ENCODE results near the gene RILPL2.
A peak's percentile ranks its signal among the peaks of the same experiment; 100 is the strongest.
"Not testable (repeated sequence)": the region's sequence is repeated elsewhere in the genome, so short reads cannot be mapped to it uniquely, and the experiment has no call there.

Gene RILPL2, protein sequence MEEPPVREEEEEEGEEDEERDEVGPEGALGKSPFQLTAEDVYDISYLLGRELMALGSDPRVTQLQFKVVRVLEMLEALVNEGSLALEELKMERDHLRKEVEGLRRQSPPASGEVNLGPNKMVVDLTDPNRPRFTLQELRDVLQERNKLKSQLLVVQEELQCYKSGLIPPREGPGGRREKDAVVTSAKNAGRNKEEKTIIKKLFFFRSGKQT

GRCh38 chr12:123436017-123436964, at the start of gene RILPL2:
RILPL2 (minus strand) TSS chr12:123436684; CDS start chr12:123436420, 264 bp downstream.
- no peak for DNase-seq

DNA sequence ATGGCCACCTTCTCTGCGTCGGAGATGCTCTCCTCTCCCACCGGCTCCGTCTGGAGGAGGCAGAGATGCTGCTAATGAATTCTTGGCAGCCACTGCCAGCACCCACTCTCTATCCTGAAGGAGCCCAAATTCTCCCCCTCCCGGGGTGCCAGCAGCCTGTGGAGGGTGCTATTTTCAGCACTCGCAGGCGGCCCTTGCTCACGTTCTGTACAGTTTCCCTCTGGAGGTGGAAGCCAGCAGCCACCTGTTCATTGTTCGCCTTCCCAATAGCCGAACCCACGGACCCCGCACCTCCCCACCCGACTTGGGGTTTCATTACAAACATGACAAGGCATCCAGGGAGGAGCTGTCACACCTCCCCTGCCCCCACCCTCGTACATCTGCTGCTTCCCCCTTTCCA, 49.3 kb upstream of the RILPL2 start:
- DNase-seq, result no peak

DNA sequence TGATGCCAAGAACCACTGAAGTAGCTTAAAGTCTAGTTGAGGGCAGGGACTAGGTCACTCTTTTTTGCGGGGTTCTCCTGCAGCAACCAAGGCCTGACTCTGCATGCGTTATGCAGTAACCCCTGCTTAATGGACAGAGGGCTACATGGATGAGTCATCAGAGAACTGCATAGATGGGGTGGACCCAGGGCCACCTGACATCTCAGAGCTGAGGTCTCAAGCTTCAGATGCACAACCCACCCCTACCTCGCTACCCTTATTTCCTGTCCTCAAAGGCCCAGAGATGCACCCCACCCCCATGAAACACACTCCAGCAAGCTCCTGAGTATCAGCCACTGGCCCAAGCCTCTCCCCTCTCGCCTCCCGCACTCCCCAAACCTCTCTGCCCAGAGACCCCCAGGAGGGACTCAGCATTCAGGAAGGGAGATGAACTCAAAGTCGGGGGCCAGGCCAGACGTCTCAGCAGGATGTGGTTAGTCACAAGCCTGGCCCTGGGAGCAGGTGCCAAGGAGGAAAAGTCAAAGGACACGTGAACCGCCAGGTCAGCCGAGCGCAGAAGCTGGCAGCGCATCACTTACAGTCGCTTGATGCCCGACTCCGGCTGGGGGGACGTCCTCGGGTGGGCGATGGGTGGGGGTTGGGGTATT, 47.2 kb upstream of the RILPL2 start:
- no peak for DNase-seq

GRCh38 chr12:123482876-123483275, 46.4 kb upstream of the RILPL2 start:
- DNase-seq, result no peak

DNA sequence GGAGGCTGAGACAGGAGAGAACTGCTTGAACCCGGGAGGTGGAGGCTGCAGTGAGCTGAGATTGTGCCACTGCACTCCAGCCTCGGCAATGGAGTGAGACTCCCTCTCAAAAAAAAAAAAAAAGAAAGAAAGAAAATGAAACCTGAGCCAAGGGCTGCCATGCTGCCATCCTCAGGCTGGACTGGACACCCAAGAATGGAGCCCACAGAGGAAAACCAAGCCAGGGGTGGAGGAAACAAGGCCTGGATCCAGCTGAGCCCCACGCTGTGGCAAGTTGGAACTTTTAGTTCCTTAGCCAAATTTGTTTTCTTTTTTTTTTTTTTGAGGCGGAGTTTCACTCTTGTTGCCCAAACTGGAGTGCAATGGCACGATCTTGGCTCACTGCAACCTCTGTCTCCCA, 44.8 kb upstream of the RILPL2 start:
- not testable (repeated sequence) for DNase-seq

GRCh38 chr12:123479442-123480180, 43.1 kb upstream of the RILPL2 start:
- DNase-seq, result no peak

DNA sequence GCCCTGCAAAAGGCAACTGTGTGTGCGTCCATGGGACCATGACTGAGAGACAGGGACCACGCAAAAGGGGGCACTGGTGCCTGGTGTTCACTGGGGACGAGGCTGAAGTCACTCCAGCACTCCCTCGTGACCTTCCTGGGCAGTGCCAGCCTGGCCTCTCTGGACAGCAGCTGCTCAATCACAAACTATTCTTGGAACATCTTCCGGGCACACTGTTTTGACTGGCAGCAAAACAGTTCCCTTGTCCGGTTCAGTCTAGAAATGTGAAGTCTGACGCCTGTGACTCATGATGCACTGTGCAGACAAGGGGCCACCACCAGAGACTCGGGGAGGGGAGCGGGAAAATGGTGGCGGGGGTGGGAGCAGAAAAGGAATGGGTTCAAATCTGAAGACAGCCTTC, 42.3 kb upstream of the RILPL2 start:
- DNase-seq, result no peak

DNA sequence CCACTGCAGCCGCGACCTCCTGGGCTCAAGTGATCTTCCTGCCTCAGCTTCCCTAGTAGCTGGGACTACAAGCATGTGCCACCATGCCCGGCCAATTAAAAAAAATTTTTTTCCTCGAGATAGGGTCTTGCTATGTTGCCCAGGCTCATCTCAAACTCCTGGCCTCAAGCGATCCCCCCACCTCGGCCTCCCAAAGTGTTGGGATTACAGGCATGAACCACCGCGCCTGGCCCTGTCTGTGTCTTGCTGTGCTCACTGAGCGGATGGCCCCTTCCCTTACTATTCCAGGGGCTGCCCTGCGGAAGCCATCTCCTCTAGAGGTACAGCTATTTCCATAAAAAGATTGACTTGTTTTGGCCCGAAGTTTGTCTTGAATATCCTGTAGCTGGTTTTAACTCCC, 41.6 kb upstream of the RILPL2 start:
- no peak for DNase-seq

- DNase-seq, result no peak
Measured at GRCh38 chr12:123475246-123475703, 38.8 kb upstream of the RILPL2 start.

- DNase-seq, result no peak
Measured at GRCh38 chr12:123474485-123475245, 38.2 kb upstream of the RILPL2 start.

DNA sequence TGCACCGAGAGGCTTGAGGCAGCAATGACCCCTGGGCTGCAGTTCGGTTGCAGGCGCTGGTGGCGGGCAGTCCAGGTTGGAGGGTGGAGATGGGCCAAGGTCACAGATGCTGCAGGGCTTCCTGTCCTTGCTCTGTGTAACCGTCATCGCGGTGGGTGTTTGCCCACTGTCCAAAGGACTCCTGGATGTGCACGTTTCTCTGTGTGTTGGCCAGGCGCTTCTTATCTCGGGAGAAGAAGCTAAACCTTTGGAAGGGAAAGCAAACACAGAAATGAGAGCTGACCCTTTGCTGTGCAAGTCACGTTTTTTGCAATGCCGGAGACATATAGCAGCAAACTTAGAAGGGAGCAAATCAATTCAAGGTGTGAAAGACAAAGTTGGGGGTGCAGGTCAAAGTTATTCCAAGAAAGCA, 36.0 kb upstream of the RILPL2 start:
- no peak for DNase-seq

DNA sequence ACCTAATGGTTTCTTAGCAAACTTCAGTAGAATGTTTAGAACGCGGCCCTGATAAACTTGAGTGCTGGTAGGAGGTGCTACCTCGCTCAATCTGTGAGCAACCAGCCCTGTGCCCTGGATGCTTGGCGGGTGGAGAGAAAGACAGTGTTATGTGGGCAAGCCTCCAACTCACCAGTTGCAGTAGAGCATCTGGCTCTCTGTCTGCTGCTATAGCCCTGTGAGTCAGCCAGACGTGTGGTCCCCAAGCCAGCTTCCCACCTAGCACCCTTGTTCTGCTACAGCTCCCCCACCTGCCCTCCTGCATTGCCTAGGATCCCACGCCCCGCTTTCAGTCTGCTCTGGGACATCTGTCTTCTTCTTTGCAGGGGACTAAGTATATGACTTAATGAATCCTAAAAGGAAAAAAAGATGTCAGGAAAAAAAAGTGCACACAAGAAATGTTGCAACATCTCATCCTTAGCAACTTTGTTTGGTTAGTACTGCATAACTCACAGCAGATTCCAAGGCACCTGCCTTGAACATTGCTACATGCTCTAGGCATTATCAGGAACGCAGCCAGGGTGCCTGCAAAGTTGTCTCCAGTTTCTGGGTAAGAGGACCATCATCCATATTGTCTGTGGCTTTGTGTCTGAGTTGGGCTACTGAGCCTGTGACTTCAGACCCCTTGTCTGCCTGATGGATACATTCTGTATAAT, 35.0 kb upstream of the RILPL2 start:
- DNase-seq, result no peak

- DNase-seq, result no peak
Measured at GRCh38 chr12:123469978-123470377, 33.5 kb upstream of the RILPL2 start.

DNA sequence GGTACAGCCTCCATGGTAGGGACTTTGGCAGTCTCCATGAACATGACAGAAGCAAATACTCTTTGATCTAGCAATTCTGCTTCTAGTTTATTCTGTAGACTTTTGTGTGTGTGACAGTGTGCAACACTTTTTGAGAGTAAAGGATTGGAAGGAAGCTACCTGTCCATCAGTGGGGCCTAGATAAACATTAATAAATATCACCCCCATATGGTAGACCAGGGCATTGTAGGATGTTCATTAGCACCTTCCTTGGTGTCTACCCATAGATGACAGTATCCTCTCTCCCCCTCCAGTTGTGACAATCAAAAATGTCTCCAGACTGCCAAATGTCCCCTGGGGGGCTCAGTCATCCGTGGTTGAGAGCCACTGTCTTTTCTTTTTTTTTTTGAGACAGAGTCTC, 32.3 kb upstream of the RILPL2 start:
- DNase-seq, result no peak

- DNase-seq, result no peak
Measured at GRCh38 chr12:123465084-123465483, 28.6 kb upstream of the RILPL2 start.

GRCh38 chr12:123463174-123463573, 26.7 kb upstream of the RILPL2 start:
- DNase-seq, result not testable (repeated sequence)

DNA sequence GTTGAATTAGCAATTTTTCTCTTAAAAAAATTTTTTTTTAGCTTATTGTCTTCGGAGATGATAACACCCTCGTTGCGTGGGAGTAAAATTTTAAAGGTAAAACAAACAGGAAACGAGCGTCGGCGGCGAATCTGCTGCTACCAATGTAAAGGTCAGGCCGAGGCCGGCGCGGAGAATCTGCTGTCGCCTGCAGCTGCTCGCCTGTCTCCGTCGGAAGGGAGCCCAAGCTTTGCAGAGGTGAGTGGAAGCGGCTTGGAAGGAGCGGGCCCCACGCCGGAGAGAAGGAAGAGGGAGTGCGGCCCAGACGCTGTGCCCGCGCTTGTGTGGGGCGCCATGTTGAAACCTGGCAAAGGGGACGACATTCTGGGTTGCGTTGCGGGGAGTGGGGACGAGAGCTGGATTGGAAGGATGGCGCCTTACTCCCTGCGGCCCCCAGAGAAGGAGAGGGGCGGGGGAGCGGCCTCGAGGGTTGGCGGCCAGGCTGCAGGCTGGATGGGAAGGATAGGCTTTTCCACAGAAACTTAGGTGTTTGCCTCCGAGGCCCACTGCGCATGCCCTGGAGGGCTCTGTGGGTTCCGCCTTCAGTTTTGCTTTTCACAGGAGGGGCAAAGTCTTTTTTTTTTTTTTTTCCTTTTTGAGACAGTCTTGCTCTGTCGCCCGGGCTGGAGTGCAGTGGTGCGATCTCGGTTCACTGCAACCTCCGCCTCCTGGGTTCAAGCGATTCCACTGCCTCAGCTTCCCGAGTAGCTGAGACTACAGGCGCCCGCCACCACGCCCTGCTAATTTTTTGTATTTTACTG, 21.7 kb upstream of the RILPL2 start, which contains the start of gene SNRNP35:
SNRNP35 (plus strand) TSS at position 160 of the 800 bp plus-strand sequence. CDS start 7,402 bp downstream, outside the sequence.
- peak; percentile 52 for DNase-seq

DNA sequence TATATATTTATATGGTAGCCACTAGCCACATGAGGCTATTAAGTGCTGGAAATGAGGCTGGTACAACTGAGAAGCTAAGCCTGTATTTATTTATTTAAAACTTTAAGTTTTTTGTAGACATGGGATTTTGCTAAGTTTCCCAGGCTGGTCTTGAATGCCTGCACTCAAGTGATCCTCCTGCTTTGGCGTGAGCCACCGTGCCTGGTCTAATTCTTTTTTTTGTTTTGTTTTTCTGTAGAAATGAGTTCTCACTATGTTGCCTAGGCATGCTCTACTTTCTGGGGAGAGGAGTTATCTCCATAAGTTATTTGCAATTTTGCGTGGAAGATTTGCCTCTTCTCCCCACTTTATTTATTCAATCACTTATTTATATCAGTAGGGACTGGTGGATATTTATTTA, 16.7 kb upstream of the RILPL2 start:
- no peak for DNase-seq

GRCh38 chr12:123452276-123452550, 15.7 kb upstream of the RILPL2 start:
- DNase-seq, result not testable (repeated sequence)

- no peak for DNase-seq
Measured at GRCh38 chr12:123450636-123451035, 14.2 kb upstream of the RILPL2 start.

DNA sequence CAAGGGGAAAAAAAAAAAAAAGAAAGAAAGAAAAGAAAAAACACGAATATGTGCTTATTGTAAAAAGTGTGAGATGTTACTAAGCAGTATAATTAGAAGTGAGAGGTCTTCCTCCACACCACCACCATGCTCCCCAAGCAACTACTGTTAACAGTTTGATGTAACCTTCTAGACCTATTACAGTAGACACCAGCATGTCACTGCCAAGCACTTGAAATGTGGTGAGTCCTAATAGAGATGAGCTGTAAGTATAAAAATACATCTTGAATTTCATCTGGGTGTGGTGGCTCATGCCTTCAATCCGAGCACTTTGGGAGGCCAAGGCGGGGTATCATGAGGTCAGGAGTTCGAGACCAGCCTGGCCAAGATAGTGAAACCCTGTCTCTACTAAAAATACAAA, 13.4 kb upstream of the RILPL2 start:
- no peak for DNase-seq
